Measurements from ENCODE around the gene CACNA1F.
"Not testable (repeated sequence)": the region's sequence is repeated elsewhere in the genome, so short reads cannot be mapped to it uniquely, and the experiment has no call there.

The CACNA1F gene

DNA sequence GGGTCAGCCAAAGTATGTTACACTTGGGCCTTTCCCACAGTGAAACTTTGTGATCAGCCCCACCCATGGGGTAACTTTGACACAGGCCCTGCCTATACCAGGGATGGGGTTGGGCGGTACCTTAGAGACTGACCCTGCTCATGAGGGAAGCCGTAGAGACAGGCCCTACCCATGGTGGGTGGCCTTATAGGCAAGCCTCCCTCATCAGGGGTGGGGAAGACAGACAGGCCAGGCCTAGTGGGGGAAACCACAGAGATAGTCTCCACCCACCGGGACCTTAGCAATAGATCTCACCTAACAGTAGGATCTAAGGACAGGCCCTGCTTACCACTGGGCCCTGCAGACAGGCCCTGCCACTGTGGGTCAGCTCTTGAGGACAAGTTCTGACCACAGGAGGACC is 54.6 kb downstream of the CACNA1F start:
- no peak overlapping the region for H3K4me3 ChIP-seq (ENCODE audit: low read length in 2 of 2)
- no peak overlapping the region for H3K9ac ChIP-seq (ENCODE audit: low read depth in 1 of 2, low read length in 2 of 2)
- no peak overlapping the region for H3K27ac ChIP-seq (ENCODE audit: low read depth in 2 of 2, low read length in 2 of 2)
- peaks cover 0 to 14% of the 10 kb centered on the region in 2 donors for H3K4me1 ChIP-seq (ENCODE audit: control insufficient read depth in 2 of 2, insufficient read depth in 2 of 2, low read length in 2 of 2)
- H3K27me3 ChIP-seq (ENCODE audit: control insufficient read depth in 2 of 2, insufficient read depth in 2 of 2, low read length in 2 of 2), result no peaks in the 10 kb centered on the region
- H3K9me3 ChIP-seq (ENCODE audit: control insufficient read depth in 2 of 2, low read length in 2 of 2), result no peaks in the 10 kb centered on the region
- peaks cover 14 to 23% of the 10 kb centered on the region in 2 donors for H3K36me3 ChIP-seq (ENCODE audit: control insufficient read depth in 2 of 2, insufficient read depth in 2 of 2, low read length in 2 of 2)

DNA sequence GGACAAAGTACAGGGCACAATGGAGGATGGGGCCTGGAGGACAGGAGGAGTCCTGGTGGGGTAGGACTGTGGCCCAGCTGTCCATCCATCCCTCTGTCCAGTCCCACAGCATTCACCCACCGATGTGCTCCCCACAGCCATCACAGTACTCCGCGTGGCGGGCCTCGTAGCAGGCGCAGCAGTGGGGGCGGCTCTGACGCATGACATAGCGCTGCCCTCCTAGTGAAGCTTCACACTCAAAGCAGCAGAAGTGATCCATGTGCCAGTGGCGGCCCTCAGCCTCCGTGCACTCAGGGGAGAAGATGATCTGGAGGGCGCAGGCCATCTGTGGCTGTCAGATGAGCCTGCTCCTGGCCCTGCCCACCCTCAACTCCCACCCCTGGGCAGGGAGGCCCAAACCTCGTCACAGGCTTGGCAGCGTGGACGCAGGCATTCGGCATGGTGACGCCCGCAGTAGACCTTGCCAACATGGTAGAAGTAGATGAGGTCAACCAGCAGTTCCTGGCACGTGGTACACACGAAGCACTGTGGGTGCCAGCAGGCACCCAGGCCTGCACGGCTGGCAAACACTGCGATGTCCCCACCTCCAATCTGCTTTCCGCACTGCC is 55.2 kb downstream of the CACNA1F start:
- no peak overlapping the region for H3K9ac ChIP-seq (ENCODE audit: low read depth in 1 of 2, low read length in 2 of 2)

DNA sequence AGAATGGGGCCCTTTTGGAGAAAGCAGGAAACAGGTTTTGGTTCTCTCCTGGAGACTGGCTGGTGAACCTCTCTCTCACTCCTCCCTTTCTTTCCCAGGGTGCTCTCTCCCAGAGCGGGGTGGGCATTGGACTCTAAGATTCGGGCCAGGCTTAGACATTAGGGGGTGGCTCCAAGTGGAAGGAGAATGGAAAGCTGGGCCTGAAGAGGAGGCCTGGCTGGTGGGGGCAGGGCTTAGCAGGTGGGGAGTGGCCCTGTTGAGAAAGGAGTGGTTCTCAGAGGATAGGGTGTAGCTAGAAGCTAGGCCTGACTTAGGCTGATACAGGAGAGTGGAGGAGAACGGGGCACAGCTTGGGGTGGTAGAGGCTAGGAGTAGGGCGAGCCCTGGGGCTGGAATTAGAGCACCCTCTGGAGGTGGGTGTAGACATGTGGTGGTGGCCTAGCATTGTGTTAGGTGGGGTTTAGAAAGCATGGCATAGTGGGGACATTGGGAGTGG is 55.8 kb downstream of the CACNA1F start:
- no peaks in the 10 kb centered on the region for H3K9me3 ChIP-seq (ENCODE audit: control insufficient read depth in 2 of 2, low read length in 2 of 2)
- peak overlapping the region; percentile 70 to 76 for H3K27ac ChIP-seq (ENCODE audit: low read depth in 2 of 2, low read length in 2 of 2)
- no peak overlapping the region for H3K4me3 ChIP-seq (ENCODE audit: low read length in 2 of 2)
- peak overlapping the region in 1 of 2 donors; percentile 31 for H3K9ac ChIP-seq (ENCODE audit: low read depth in 1 of 2, low read length in 2 of 2)
- H3K27me3 ChIP-seq (ENCODE audit: control insufficient read depth in 2 of 2, insufficient read depth in 2 of 2, low read length in 2 of 2), result no peaks in the 10 kb centered on the region
- H3K4me1 ChIP-seq (ENCODE audit: control insufficient read depth in 2 of 2, insufficient read depth in 2 of 2, low read length in 2 of 2), result peaks cover 8 to 20% of the 10 kb centered on the region in 2 donors
- peaks cover 14 to 24% of the 10 kb centered on the region in 2 donors for H3K36me3 ChIP-seq (ENCODE audit: control insufficient read depth in 2 of 2, insufficient read depth in 2 of 2, low read length in 2 of 2)

More for the DNA sequence above, 55.2 kb downstream of the CACNA1F start:
- Histone ChIP-seq H3K36me3 (ENCODE audit: control insufficient read depth in 2 of 2, insufficient read depth in 2 of 2, low read length in 2 of 2) (peaks cover 14 to 24% of the 10 kb centered on the region in 2 donors), H3K4me1 (ENCODE audit: control insufficient read depth in 2 of 2, insufficient read depth in 2 of 2, low read length in 2 of 2) (peaks cover 5 to 18% of the 10 kb centered on the region in 2 donors), H3K9me3 (ENCODE audit: control insufficient read depth in 2 of 2, low read length in 2 of 2) (no peaks in the 10 kb centered on the region), H3K27me3 (ENCODE audit: control insufficient read depth in 2 of 2, insufficient read depth in 2 of 2, low read length in 2 of 2) (no peaks in the 10 kb centered on the region), H3K4me3 (ENCODE audit: low read length in 2 of 2) (no peak overlapping the region), H3K27ac (ENCODE audit: low read depth in 2 of 2, low read length in 2 of 2) (peak overlapping the region in 1 of 2 donors; percentile 70)

DNA sequence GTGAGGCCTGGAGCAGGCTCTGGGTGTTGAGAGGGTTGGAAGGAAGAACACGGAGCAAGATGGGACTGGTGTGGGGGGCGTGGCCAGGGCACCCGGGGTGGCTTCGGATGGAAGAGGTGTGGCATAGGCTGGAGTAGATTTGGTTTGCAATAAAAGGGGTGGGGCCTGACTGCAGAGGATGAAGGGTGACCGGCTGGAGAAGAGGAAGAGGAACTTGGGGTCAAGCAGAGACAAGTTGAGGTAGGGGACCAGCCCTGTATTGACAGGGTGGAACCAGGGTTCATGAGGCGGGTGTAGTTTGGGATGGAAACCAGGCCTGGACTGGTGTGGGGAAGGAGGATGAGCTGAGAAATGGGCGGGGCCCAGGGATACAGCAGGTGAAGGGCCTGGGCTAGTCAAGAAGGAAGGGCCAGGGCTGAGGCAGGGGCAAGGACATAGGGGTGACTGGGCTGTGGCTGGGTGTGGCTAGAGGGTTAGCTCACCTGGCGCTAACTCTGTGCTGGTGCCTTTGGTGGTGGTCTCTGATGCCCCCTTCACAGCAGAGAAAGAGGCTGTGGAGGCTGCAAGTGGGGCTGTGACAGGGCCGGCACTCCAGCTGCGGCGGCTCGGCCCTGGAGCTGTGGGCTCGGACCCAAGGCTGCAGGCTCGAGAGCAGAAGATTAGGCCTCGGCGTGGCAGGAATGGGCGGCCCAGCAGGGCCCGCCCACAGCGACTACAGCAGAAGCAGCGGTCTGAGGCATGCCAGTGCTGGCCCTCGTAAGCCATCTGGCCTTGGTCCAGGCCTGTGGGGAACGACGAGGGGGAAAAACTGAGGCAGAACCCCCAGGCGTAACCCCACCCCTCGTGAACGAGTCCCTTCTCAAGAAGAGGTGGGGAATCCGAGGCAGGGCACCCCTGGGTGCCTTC is 56.5 kb downstream of the CACNA1F start:
- H3K4me3 ChIP-seq (ENCODE audit: low read length in 2 of 2), result no peak overlapping the region

DNA sequence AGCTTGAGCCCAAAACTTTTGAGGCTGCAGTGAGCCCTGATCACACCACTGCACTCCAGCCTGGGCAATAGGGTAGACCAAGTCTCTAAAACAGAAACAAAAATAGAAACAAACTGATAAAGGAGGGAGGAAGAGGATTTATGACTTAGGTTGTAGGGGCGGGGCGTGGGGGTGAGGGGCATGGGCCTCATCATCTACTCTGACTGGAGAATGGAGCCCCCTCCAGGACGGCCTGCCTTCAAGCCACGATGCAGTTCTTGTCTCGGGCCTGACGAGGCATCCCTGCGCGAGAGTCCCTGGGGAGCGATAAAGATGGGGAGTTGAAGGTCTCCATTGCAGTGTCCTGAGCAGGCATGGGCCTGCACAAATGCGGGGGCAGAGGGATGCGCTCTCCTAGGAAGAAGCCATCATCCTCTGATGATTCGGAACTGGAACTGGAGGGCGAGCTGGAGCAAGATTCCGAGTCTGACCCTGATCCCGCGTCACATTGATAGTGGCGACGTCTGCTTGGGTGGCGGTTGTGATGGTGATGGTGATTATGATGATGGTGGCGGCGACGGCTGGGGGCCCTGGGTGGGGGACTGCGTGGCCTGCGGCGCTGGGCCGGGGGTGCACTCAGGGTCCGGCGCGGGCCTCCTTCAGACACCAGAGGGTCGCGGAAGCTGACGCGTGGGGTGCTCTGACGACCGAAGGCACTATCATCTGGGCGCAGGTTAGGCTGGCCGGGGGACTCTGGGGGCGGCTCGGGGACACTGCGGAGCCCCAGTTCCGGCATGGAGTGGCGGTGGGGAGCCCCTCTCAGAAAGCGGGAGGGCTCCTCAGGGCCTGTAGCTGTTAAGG is 57.5 kb downstream of the CACNA1F start:
- peaks cover 8 to 20% of the 10 kb centered on the region in 2 donors for H3K4me1 ChIP-seq (ENCODE audit: control insufficient read depth in 2 of 2, insufficient read depth in 2 of 2, low read length in 2 of 2)
- no peaks in the 10 kb centered on the region for H3K27me3 ChIP-seq (ENCODE audit: control insufficient read depth in 2 of 2, insufficient read depth in 2 of 2, low read length in 2 of 2)
- H3K9me3 ChIP-seq (ENCODE audit: control insufficient read depth in 2 of 2, low read length in 2 of 2), result no peaks in the 10 kb centered on the region
- peaks cover 12 to 21% of the 10 kb centered on the region in 2 donors for H3K36me3 ChIP-seq (ENCODE audit: control insufficient read depth in 2 of 2, insufficient read depth in 2 of 2, low read length in 2 of 2)
- no peak overlapping the region for H3K9ac ChIP-seq (ENCODE audit: low read depth in 1 of 2, low read length in 2 of 2)
- H3K27ac ChIP-seq (ENCODE audit: low read depth in 2 of 2, low read length in 2 of 2), result no peak overlapping the region
- H3K4me3 ChIP-seq (ENCODE audit: low read length in 2 of 2), result no peak overlapping the region

More for the DNA sequence above, 56.5 kb downstream of the CACNA1F start:
- H3K27me3 ChIP-seq (ENCODE audit: control insufficient read depth in 2 of 2, insufficient read depth in 2 of 2, low read length in 2 of 2), result no peaks in the 10 kb centered on the region
- H3K36me3 ChIP-seq (ENCODE audit: control insufficient read depth in 2 of 2, insufficient read depth in 2 of 2, low read length in 2 of 2), result peaks cover 12 to 24% of the 10 kb centered on the region in 2 donors
- H3K4me1 ChIP-seq (ENCODE audit: control insufficient read depth in 2 of 2, insufficient read depth in 2 of 2, low read length in 2 of 2), result peaks cover 8 to 20% of the 10 kb centered on the region in 2 donors
- H3K27ac ChIP-seq (ENCODE audit: low read depth in 2 of 2, low read length in 2 of 2), result peak overlapping the region; percentile 70 to 76
- H3K9me3 ChIP-seq (ENCODE audit: control insufficient read depth in 2 of 2, low read length in 2 of 2), result no peaks in the 10 kb centered on the region
- H3K9ac ChIP-seq (ENCODE audit: low read depth in 1 of 2, low read length in 2 of 2), result peak overlapping the region in 1 of 2 donors; percentile 38

- Histone ChIP-seq H3K9me3 (ENCODE audit: control insufficient read depth in 2 of 2, low read length in 2 of 2) (no peaks in the 10 kb centered on the region), H3K4me3 (ENCODE audit: low read length in 2 of 2) (no peak overlapping the region), H3K4me1 (ENCODE audit: control insufficient read depth in 2 of 2, insufficient read depth in 2 of 2, low read length in 2 of 2) (peaks cover 8 to 20% of the 10 kb centered on the region in 2 donors), H3K27ac (ENCODE audit: low read depth in 2 of 2, low read length in 2 of 2) (no peak overlapping the region), H3K36me3 (ENCODE audit: control insufficient read depth in 2 of 2, insufficient read depth in 2 of 2, low read length in 2 of 2) (peaks cover 12 to 19% of the 10 kb centered on the region in 2 donors), H3K27me3 (ENCODE audit: control insufficient read depth in 2 of 2, insufficient read depth in 2 of 2, low read length in 2 of 2) (no peaks in the 10 kb centered on the region), H3K9ac (ENCODE audit: low read depth in 1 of 2, low read length in 2 of 2) (no peak overlapping the region)
Observed at GRCh38 chrX:49174723-49175122, 58.4 kb downstream of the CACNA1F start.

DNA sequence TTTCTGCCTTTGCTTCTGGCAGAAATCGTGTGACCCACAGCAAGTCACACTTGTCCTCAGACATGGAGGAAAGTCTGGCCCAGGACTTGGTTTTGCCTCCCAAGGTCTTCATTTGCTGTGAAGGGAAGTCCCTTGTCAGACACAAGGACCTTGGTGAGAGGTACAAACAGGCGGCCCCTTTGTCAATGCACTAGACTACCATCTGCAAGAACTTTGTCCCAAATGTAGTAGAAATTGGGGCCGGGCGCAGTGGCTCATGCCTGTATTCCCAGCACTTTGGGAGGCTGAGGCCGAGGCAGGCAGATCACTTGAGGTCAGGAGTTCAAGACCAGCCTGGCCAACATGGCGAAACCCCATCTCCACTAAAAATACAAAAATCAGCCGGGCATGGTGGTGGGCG is 59.6 kb downstream of the CACNA1F start:
- Histone ChIP-seq H3K4me3 (ENCODE audit: low read length in 2 of 2) (peak overlapping the region in 1 of 2 donors; percentile 75), H3K27ac (ENCODE audit: low read depth in 2 of 2, low read length in 2 of 2) (peak overlapping the region; percentile 92 to 95), H3K4me1 (ENCODE audit: control insufficient read depth in 2 of 2, insufficient read depth in 2 of 2, low read length in 2 of 2) (peaks cover 8 to 20% of the 10 kb centered on the region in 2 donors)
- not testable (repeated sequence) for H3K36me3 ChIP-seq (ENCODE audit: control insufficient read depth in 2 of 2, insufficient read depth in 2 of 2, low read length in 2 of 2); H3K27me3 ChIP-seq (ENCODE audit: control insufficient read depth in 2 of 2, insufficient read depth in 2 of 2, low read length in 2 of 2); H3K9ac ChIP-seq (ENCODE audit: low read depth in 1 of 2, low read length in 2 of 2); H3K9me3 ChIP-seq (ENCODE audit: control insufficient read depth in 2 of 2, low read length in 2 of 2)

GRCh38 chrX:49172280-49172780 is 60.8 kb downstream of the CACNA1F start:
- peak overlapping the region; percentile 92 to 95 for H3K27ac ChIP-seq (ENCODE audit: low read depth in 2 of 2, low read length in 2 of 2)
- peak overlapping the region; percentile 89 to 90 for H3K9ac ChIP-seq (ENCODE audit: low read depth in 1 of 2, low read length in 2 of 2)
- no peaks in the 10 kb centered on the region for H3K9me3 ChIP-seq (ENCODE audit: control insufficient read depth in 2 of 2, low read length in 2 of 2)
- H3K36me3 ChIP-seq (ENCODE audit: control insufficient read depth in 2 of 2, insufficient read depth in 2 of 2, low read length in 2 of 2), result peaks cover 3 to 7% of the 10 kb centered on the region in 2 donors
- peak overlapping the region; percentile 68 to 75 for H3K4me3 ChIP-seq (ENCODE audit: low read length in 2 of 2)
- peaks cover 8 to 20% of the 10 kb centered on the region in 2 donors for H3K4me1 ChIP-seq (ENCODE audit: control insufficient read depth in 2 of 2, insufficient read depth in 2 of 2, low read length in 2 of 2)
- no peaks in the 10 kb centered on the region for H3K27me3 ChIP-seq (ENCODE audit: control insufficient read depth in 2 of 2, insufficient read depth in 2 of 2, low read length in 2 of 2)

- H3K4me3 ChIP-seq (ENCODE audit: low read length in 2 of 2), result peak within 1 kb of the TSS; percentile 68 to 75
- H3K27me3 ChIP-seq (ENCODE audit: control insufficient read depth in 2 of 2, insufficient read depth in 2 of 2, low read length in 2 of 2), result no peaks in the 10 kb centered on the region
Observed at GRCh38 chrX:49171752-49172279, 61.3 kb downstream of the CACNA1F start, which contains the start of gene PLP2. TSS of gene PLP2 (plus strand) at chrX:49171898. CDS start at chrX:49172001, 103 bp downstream.

More at GRCh38 chrX:49171752-49172279, 61.3 kb downstream of the CACNA1F start, which contains the start of gene PLP2:
- Histone ChIP-seq H3K9me3 (ENCODE audit: control insufficient read depth in 2 of 2, low read length in 2 of 2) (no peaks in the 10 kb centered on the region), H3K27ac (ENCODE audit: low read depth in 2 of 2, low read length in 2 of 2) (peak within 1 kb of the TSS; percentile 92 to 95), H3K4me1 (ENCODE audit: control insufficient read depth in 2 of 2, insufficient read depth in 2 of 2, low read length in 2 of 2) (peaks cover 10 to 20% of the 10 kb centered on the region in 2 donors), H3K36me3 (ENCODE audit: control insufficient read depth in 2 of 2, insufficient read depth in 2 of 2, low read length in 2 of 2) (peaks cover 3 to 7% of the 10 kb centered on the region in 2 donors), H3K9ac (ENCODE audit: low read depth in 1 of 2, low read length in 2 of 2) (peak within 1 kb of the TSS; percentile 89 to 90)
